Caco-2 (cell line): ENCODE data around the gene MAGEA4. TPM values are rescaled to one million over a fixed set of nuclear protein-coding genes. Genes with fewer than 3 reads are reported as not detected.

Source experiments
- BruUV-seq: library from RNA; stranded (reverse); fragments of 400-500 nt; replicated peaks from 2 replicates; lab custom pipeline; 2021; lab: Mats Ljungman, UMichigan
- CTCF ChIA-PET: fragments of 300-600 bp; sonication (Branson Sonifier 250); formaldehyde crosslinking; loops from one replicate; lab custom pipeline; 2022; ENCODE audit warnings: antibody characterized with exemption; lab: Charles Lee
- POLR2A ChIA-PET: fragments of 300-600 bp; sonication (Branson Sonifier 250); formaldehyde crosslinking; loops from one replicate; lab custom pipeline; 2022; ENCODE audit warnings: antibody characterized with exemption; lab: Charles Lee
- DNase-seq, 2 experiments: peaks; one replicate each; pipeline versions ENCODE4 v3.0.0 to v3.0.0-alpha.2; 2020 to 2022
- H3K27me3 ChIP-seq: replicated peaks from 2 replicates; pipeline ENCODE4 v1.6.0; 2011; ENCODE audit warnings: low read length; ENCODE audit not compliant: control insufficient read depth, insufficient read depth
- H3K36me3 ChIP-seq: 2 replicates; pipeline ENCODE4 v1.5.1; 2011; ENCODE audit warnings: low read length; ENCODE audit not compliant: control insufficient read depth, insufficient read depth
- H3K4me1 ChIP-seq: fragments of 250-450 bp; sonication (Bioruptor Pico); 2 replicates; pipeline ENCODE4 v1.5.1; 2020; ENCODE audit warnings: mild to moderate bottlenecking
- H3K4me3 ChIP-seq: 2 replicates; pipeline ENCODE4 v1.5.1; 2011; ENCODE audit warnings: low read depth, mild to moderate bottlenecking, control low read depth, low read length
- H3K9me3 ChIP-seq: fragments of 250-450 bp; sonication (Bioruptor Pico); 2 replicates; pipeline ENCODE4 v1.5.1; 2020; ENCODE audit warnings: mild to moderate bottlenecking, moderate library complexity
- H3K27ac Mint-ChIP-seq: one replicate; pipeline ENCODE4 v1.8.0; 2022; ENCODE audit warnings: mixed read lengths; ENCODE audit not compliant: unreplicated experiment
- H3K27me3 Mint-ChIP-seq: one replicate; pipeline ENCODE4 v1.8.0; 2022; ENCODE audit warnings: mixed read lengths; ENCODE audit not compliant: insufficient read depth, unreplicated experiment
- H3K36me3 Mint-ChIP-seq: one replicate; pipeline ENCODE4 v1.8.0; 2022; ENCODE audit warnings: mild to moderate bottlenecking, mixed read lengths; ENCODE audit not compliant: insufficient read depth, unreplicated experiment
- H3K4me1 Mint-ChIP-seq: one replicate; pipeline ENCODE4 v1.8.0; 2022; ENCODE audit warnings: low read depth, mixed read lengths; ENCODE audit not compliant: unreplicated experiment
- H3K4me3 Mint-ChIP-seq: one replicate; pipeline ENCODE4 v1.8.0; 2022; ENCODE audit warnings: mild to moderate bottlenecking, moderate library complexity, mixed read lengths; ENCODE audit not compliant: unreplicated experiment
- H3K9me3 Mint-ChIP-seq: one replicate; pipeline ENCODE4 v1.8.0; 2022; ENCODE audit warnings: mixed read lengths; ENCODE audit not compliant: unreplicated experiment
- intact Hi-C: fragments of 100-400 bp; cut with micrococcal nuclease; formaldehyde crosslinking; loops from one replicate; pipeline ENCODE4 v1.10.0; 2022; ENCODE audit not compliant: unreplicated experiment
- total RNA-seq: library from RNA; stranded (reverse); gene quantifications from 2 replicates; pipeline ENCODE4 v1.2.3, GENCODE V29; 2022
- TF ChIP-seq, protein P1 (sequence below), 2 experiments: fragments of 200-600 bp in 1 of 2; IDR thresholded peaks; 1 replicate in 1 of 2; 2 replicates in 1 of 2; pipeline versions ENCODE4 v1.5.1 to v1.8.0; 2011 to 2022; ENCODE audit warnings: antibody characterized with exemption in 1 of 2, control low read depth in 1 of 2, inconsistent platforms in 1 of 2, low read depth in 1 of 2, low read length in 1 of 2, mild to moderate bottlenecking in 1 of 2, moderate library complexity in 1 of 2; ENCODE audit not compliant: insufficient read depth in 1 of 2, severe bottlenecking in 1 of 2, unreplicated experiment in 1 of 2

MAGEA4 gene
- total RNA-seq, 1 experiment from 2014 or later, result not detected

DNA sequence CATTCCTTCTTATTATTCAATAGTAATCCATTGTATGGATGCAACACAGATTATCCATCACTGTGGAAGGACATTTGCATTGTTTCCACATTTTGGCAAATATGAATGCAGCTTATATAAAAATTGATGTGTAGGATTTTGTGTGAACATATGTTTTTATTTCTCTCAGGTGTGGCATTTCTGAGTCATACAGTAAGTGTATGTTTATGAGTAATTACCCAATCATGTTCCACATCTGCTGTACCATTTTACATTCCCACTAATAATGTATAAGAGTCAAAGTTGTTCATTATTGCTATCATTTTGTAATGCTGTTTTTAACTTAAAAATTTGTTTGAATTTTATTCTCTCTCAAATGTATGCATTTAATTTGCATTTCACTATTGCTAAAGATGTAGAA lies 25.5 kb downstream of the MAGEA4 start:
- no peaks in the 10 kb centered on the region for H3K9me3 Mint-ChIP-seq
- CTCF ChIA-PET, result no interaction called here

DNA sequence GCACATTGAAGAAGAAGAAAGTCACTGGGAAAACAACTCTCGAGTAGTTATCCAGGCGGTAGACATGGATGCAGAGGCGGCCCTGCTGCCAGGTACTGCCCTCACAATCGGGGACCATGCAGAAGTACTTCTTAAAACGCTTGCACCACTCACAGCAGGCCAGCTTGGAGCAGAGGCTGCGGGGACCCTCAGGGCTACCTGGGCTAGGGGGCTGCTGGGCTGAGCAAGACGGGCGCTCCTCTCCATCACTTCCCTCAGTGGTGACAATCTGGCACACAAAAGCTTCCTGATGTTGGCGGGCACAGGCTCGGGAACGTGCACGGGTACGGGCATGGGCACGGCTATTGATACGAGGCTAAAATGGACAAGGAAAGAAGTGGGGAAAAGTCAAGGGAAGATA lies 42.0 kb downstream of the MAGEA4 start:
- Mint-ChIP-seq H3K4me3 (no peak overlapping the region), H3K27ac (no peak overlapping the region), H3K9me3 (no peaks in the 10 kb centered on the region), H3K4me1 (no peaks in the 10 kb centered on the region), H3K27me3 (no peaks in the 10 kb centered on the region), H3K36me3 (peaks cover 5% of the 10 kb centered on the region)
- ChIA-PET POLR2A (no interaction called here), CTCF (no interaction called here)
- intact Hi-C loops, result no loop called here
- BruUV-seq, result no TSS peak
- H3K4me1 ChIP-seq, result no peaks in the 10 kb centered on the region
- no peaks in the 10 kb centered on the region for H3K27me3 ChIP-seq
- no peak overlapping the region for H3K4me3 ChIP-seq
- no peaks in the 10 kb centered on the region for H3K9me3 ChIP-seq
- DNase-seq, result no peak
- no peaks in the 10 kb centered on the region for H3K36me3 ChIP-seq
- TF ChIP-seq, protein P1, sequence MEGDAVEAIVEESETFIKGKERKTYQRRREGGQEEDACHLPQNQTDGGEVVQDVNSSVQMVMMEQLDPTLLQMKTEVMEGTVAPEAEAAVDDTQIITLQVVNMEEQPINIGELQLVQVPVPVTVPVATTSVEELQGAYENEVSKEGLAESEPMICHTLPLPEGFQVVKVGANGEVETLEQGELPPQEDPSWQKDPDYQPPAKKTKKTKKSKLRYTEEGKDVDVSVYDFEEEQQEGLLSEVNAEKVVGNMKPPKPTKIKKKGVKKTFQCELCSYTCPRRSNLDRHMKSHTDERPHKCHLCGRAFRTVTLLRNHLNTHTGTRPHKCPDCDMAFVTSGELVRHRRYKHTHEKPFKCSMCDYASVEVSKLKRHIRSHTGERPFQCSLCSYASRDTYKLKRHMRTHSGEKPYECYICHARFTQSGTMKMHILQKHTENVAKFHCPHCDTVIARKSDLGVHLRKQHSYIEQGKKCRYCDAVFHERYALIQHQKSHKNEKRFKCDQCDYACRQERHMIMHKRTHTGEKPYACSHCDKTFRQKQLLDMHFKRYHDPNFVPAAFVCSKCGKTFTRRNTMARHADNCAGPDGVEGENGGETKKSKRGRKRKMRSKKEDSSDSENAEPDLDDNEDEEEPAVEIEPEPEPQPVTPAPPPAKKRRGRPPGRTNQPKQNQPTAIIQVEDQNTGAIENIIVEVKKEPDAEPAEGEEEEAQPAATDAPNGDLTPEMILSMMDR (IDR thresholded peaks at IDR 0.05; ENCODE audit: insufficient read depth in 1 of 2, low read depth in 1 of 2, low read length in 1 of 2, severe bottlenecking in 1 of 2, unreplicated experiment in 1 of 2), result no peak

More for the DNA sequence above, 25.5 kb downstream of the MAGEA4 start:
- DNase-seq, result no peak
- Histone ChIP-seq H3K27me3 (no peaks in the 10 kb centered on the region), H3K4me3 (no peak overlapping the region), H3K4me1 (no peaks in the 10 kb centered on the region), H3K36me3 (no peaks in the 10 kb centered on the region), H3K9me3 (no peaks in the 10 kb centered on the region)
- Mint-ChIP-seq H3K27me3 (no peaks in the 10 kb centered on the region), H3K4me3 (no peak overlapping the region), H3K4me1 (no peaks in the 10 kb centered on the region), H3K27ac (no peak overlapping the region), H3K36me3 (no peaks in the 10 kb centered on the region)
- BruUV-seq, result no TSS peak
- intact Hi-C loops, result no loop called here
- TF ChIP-seq, protein P1 (IDR thresholded peaks at IDR 0.05; ENCODE audit: insufficient read depth in 1 of 2, low read depth in 1 of 2, low read length in 1 of 2, severe bottlenecking in 1 of 2, unreplicated experiment in 1 of 2), result no peak
- POLR2A ChIA-PET, result no interaction called here

DNA sequence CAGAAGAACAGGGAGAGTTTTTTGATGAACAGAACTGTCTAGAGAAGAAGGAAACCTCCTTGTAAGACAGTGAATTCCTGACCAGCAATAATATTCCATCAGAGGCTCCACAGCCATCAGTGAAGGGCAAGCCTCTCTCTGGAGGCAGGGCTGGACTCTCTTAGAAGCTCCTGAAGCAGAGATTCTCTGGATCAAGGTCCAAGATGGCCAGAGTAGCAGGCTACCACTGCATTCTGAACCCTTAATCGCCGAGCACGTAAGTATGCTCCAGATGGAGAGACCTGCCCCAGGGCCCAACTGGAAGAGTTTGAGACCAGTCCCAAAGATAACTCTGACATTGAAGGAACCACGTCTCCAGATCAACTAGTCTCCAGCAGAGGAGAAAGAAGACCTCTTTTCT lies 45.4 kb downstream of the MAGEA4 start:
- Mint-ChIP-seq H3K27ac (no peak overlapping the region), H3K27me3 (no peaks in the 10 kb centered on the region), H3K36me3 (peaks cover 5% of the 10 kb centered on the region), H3K9me3 (no peaks in the 10 kb centered on the region), H3K4me1 (no peaks in the 10 kb centered on the region), H3K4me3 (no peak overlapping the region)
- no peaks in the 10 kb centered on the region for H3K36me3 ChIP-seq
- no peak overlapping the region for H3K4me3 ChIP-seq
- POLR2A ChIA-PET, result no interaction called here
- DNase-seq, result no peak
- intact Hi-C loops, result no loop called here
- H3K27me3 ChIP-seq, result no peaks in the 10 kb centered on the region
- no peaks in the 10 kb centered on the region for H3K4me1 ChIP-seq
- BruUV-seq, result no TSS peak
- TF ChIP-seq, protein P1 (IDR thresholded peaks at IDR 0.05; ENCODE audit: insufficient read depth in 1 of 2, low read depth in 1 of 2, low read length in 1 of 2, severe bottlenecking in 1 of 2, unreplicated experiment in 1 of 2), result no peak
- CTCF ChIA-PET, result no interaction called here
- no peaks in the 10 kb centered on the region for H3K9me3 ChIP-seq
